Suppressor macrophage treated with lipopolysaccharide for 4 hours (primary cell): ENCODE results near the gene NME4.
"Not testable (repeated sequence)": the region's sequence is repeated elsewhere in the genome, so short reads cannot be mapped to it uniquely, and the experiment has no call there.

Experiments
- DNase-seq: peaks from one replicate; pipeline ENCODE4 v3.0.0-alpha.2; 2020

NME4 gene

DNA sequence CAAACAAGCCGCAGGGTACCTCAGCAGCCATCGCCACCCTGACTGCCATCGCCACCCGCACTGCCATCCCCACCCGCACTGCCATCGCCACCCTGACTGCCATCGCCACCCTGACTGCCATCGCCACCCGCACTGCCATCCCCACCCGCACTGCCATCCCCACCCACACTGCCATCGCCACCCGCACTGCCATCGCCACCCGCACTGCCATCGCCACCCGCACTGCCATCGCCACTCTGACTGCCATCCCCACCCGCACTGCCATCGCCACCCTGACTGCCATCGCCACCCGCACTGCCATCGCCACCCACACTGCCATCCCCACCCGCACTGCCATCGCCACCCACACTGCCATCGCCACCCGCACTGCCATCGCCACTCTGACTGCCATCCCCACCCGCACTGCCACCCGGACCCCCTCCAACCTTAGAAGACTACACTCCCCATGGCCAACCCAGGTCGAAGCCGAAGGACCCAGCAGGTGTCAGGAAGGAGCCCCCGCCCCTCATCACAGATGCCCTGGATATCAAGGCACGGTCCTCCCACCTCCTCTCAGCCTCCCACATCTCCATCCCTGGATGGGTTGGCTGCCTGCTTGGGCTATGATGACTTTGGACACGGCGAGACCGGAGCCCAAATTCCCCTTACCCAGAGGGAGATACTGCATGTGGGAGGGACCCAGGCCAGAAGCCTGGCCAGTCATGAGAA lies 18.7 kb upstream of the NME4 start:
- DNase-seq: not testable (repeated sequence)

GRCh38 chr16:378821-379182 lies 18.2 kb upstream of the NME4 start:
- DNase-seq: no peak

DNA sequence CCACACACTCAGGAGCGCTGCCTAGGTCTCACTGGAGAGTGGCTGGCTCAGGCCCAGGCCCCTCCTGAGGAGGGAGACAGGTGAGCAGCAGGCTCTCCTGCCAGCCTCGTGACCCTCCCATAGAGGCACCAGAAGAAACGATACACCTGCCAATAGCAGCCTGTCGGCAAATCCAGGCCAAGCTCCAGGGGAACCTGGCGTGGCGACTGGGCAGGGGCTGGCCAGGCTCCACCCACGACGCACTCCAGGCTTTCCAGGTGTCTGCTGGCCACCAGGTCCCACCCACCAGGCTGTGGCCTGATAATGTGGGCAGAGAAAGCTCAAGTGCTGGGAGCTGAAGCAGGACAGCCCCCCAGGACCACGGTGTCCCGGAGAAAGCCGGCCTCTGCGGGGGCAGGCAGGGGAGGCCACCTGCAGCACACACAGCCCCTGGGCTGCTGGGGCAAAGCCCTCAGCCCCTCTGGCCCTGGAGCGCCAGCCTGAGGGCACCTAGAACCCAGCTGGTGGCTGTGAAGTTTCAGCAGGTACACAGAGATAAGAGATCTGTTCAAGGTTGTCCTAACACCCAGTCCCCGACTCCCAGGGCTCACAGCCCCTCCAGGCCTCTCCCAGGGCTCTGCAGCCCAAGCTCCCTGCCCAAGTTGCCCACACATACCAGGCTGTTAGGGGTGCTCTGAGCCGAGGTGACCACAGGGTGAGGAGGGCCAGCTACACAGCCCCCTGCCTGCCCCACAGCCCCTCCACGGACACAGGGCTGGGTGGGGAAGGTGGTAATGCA lies 17.6 kb upstream of the NME4 start:
- DNase-seq: no peak

DNA sequence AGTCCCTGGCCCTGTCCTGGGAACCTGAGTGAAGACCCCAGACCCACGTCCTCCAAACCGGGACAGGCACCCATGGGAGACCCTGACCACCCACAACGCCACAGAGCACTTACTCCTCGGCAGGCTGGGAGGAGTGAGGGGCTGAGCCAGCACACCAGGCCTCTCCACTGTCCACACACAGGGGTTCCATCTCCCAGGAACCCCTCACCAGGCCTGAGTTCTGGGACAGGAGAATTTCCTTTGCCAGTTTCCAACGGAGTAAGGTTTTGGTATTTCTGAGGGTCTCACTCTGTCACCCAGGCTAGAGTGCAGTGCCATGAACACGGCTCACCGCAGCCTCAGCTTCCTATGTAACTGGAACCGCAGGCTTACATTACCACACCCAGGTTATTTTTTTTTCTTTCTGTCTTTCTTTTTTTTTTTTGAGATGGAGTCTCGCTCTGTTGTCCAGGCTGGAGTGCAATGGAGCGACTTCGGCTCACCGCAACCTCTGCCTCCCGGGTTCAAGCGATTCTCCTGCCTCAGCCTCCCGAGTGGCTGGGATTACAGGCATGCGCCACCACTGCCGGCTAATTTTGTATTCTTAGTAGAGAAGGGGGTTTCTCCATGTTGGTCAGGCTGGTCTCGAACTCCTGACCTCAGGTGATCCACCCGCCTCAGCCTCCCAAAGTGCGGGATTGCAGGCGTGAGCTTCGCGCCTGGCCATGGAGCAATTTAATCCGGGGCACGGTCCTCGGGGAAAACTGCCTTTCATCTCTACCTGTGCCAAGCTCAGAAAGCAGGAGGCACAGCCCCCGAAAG lies 16.8 kb upstream of the NME4 start:
- no peak for DNase-seq

DNA sequence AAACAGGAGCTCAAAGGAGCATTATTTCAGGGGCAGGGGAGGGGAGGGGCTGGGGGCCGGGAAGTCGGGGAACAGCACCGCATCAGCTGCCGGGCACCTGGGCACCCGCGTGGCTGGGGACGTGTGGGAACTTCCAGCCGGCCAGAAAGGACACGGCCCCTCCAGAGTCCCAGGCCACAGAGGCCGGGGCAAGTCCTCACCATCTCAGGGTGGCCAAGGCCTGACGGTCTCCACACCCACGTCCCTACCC lies 16.3 kb upstream of the NME4 start:
- DNase-seq: peak; percentile 15

DNA sequence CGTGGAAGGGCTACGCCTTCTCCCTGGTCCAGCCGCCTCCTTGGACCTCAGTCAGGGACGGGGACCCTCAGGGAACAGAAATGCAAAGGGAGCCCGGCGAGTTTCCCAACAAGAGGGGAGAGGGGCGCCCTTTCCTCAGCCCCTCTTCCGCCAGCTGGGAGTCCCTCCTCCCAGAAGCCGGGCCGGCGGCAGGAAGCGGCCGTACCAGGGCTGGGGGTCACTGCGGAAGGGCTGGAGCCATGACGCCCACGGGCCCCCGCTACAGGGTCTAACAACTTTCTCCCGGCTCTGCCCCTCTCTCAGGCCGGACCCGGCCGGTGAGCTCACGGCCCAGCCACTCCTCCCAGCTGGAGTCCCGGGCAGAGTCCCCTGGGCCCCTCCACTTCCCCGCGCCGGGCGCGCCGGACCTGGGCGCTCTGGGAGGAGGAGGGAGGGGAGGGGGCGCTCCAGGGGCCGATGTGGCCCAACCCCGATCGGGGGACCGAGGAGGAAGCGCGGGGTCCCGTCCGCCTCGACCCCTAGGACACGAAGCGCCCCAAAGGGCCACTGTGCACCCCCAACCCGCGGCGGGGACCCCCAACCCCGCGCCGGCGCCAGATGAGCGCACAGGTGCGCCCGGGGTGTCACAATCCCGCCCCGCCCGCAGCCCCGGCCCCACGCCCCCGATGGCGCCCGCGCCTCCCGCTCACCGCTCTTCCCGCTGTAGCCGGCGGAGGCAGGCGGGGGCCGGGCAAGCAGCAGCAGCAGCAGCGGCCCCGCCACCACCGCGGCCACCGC lies 15.8 kb upstream of the NME4 start:
- peak; percentile 27 for DNase-seq

DNA sequence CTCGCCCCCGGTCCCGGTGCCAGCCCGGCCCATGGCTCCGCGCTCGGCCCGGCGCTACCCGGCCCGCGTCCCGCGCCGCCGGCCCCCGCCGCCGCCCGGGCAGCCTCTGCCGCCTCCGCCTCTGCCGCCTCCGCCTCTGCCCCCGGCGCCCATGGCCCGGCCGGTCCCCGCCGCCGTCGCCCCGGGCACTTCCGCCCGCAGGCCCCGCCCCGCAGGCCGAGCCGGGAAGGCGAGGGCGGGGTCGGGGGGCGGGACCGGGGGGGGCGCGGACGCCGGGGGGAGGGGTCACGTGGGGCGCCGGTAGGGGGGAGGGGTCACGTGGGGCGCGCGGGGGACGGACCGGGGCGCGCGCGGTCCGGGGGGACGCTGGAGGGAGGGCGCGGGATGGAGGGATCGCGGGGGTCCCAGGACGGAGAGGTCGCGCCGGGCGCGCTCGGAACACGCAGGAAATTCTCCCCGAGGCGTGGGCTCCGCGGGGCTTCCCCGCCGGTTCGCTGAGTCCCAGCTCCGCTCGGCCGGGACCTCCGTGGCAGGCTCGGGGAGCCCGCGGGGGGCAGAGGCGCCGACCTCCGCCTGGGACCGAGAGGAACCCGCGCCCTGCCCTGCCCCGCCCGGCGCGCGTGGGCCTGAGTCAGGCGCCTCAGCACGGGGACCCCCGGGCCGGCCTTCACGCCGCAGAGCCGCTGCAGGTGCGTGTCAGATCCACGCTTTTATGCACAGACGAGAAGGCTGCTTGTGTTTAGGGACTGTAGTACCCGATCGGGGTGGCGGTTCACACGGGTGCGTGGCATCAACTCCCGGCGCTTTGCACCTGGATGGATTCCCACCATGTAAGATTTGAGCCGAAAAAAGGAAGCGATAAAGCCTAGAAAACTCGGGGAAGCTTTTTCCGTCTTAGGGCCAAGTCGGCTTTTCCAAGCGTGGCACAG lies 14.9 kb upstream of the NME4 start, which contains the start of gene PGAP6:
Gene PGAP6 (minus strand): TSS at position 190 of the 929 bp plus-strand sequence. CDS start 157 bp downstream, at position 33.
- DNase-seq: peak; percentile 88

GRCh38 chr16:383326-384051 lies 13.5 kb upstream of the NME4 start:
- peak; percentile 32 for DNase-seq

GRCh38 chr16:386641-387156 lies 10.3 kb upstream of the NME4 start:
- peak; percentile 19 for DNase-seq

DNA sequence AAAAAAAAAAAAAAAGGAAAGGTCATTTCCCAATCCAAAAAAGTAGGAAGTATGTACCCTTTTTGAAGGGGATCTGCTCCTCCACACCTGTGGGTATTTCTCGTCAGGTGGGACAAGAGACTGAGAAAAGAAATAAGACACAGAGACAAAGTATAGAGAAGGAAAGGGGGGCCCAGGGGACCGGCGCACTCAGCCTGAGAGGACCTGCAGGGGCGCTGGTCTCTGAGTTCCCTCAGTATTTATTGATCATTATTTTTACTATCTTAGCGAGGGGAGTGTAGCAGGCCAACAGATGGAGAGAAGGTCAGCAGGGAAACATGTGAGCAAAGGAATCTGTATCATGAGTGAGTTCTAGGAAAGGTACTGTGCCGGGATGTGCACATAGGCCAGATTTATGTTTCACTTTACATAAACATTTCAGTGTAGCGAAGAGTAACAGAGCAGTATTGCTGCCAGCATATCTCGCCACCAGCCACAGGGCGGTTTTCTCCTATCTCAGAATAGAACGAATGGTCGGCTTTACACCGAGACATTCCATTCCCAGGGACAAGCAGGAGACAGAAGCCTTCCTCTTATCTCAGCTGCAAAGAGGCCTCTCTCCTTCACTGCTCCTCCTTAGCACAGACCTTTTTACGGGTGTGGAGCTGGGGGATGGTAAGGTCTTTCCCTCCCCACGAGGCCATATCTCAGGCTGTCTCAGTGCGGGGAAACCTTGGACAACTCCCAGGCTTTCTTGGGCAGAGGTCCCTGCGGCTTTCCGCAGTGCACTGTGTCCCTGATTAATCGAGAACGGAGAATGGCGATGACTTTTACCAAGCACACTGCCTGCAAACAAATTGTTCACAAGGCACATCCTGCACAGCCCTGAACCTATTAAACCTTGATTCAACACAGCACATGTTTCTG lies 9.0 kb upstream of the NME4 start:
- not testable (repeated sequence) for DNase-seq

GRCh38 chr16:389352-389751 lies 7.6 kb upstream of the NME4 start:
- no peak for DNase-seq

GRCh38 chr16:391885-392335 lies 5.1 kb upstream of the NME4 start:
- DNase-seq: peak; percentile 67

DNA sequence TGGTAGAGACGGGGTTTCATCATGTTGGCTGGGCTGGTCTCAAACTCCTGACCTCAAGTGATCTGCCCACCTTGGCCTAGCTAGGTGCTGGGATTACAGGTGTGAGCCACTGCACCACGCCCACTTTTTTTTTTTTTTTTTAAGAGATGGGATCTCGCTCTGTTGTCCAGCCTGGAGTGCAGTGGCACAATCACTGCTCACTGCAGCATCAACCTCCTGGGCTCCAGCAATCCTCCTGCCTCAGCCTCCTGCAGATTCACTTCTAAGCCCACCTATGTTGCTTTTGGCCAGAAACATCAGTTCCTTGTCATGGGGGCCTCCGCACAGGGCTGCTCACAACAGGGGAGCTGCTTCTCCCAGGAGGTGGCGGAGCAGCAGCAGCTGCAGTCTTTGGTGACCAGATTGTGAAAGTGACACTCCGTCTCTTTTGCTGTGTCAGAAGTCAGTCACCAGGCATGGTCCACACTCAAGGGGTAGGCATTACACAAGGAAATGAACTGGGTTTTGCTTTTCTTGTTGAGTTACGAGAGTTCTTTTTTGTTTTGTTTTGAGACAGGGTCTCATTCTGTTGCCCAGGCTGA lies 4.5 kb upstream of the NME4 start:
- DNase-seq: peak; percentile 79

GRCh38 chr16:396199-396598 lies 800 bp upstream of the NME4 start:
- DNase-seq: no peak

- peak; percentile 41 for DNase-seq
Measured at GRCh38 chr16:396605-397004, 394 bp upstream of the NME4 start.

DNA sequence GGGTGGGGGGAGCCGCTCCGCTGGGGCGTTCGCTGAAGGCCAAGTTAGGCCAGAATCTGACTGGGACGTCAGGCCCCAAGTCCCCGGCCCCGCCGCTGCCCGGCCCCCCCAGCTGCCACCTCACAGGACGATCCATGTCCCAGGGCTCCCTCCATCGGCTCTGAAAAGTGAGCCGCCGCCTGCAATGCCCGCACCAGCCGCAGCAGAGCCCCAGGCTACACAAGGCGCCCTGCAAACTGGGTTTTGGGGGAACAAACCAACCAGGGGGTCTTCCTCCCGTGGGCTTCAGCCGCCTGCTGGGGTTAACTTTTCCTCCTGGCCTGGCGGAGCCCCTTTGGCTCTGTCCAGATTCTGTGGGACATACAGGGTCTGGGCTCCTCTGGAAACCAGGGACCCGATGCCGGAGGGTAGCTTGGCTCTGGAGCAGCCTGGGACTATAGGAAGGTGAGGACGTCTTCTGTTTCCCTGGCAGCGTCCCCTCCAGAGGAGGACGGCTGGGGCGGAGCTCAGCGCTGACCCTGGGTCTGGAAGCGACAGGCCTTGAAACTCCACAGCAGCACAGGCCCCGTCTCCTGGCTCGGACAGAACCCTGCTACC lies 835 bp downstream of the NME4 start:
- DNase-seq: peak; percentile 41

- DNase-seq: no peak
Measured at GRCh38 chr16:398561-399339, 1.8 kb downstream of the NME4 start.
